Measurements from ENCODE around the gene EVI2B.
"Not testable (repeated sequence)": the region's sequence is repeated elsewhere in the genome, so short reads cannot be mapped to it uniquely, and the experiment has no call there.

Gene EVI2B

GRCh38 chr17:31313982-31314781 is at the start of gene EVI2B:
EVI2B (minus strand) TSS chr17:31314054; CDS start chr17:31305609, 8,445 bp downstream.
- DNase-seq (ENCODE audit: low spot score): peak; percentile 71

- no peak for DNase-seq (ENCODE audit: low spot score)
Measured at GRCh38 chr17:31357839-31358394, 44.1 kb upstream of the EVI2B start.

GRCh38 chr17:31357091-31357490 is 43.2 kb upstream of the EVI2B start:
- DNase-seq (ENCODE audit: low spot score): no peak

- no peak for DNase-seq (ENCODE audit: low spot score)
Measured at GRCh38 chr17:31355935-31356334, 42.1 kb upstream of the EVI2B start.

- no peak for DNase-seq (ENCODE audit: low spot score)
Measured at GRCh38 chr17:31349454-31349853, 35.6 kb upstream of the EVI2B start.

- DNase-seq (ENCODE audit: low spot score): not testable (repeated sequence)
Measured at GRCh38 chr17:31345191-31345747, 31.4 kb upstream of the EVI2B start.

- no peak for DNase-seq (ENCODE audit: low spot score)
Measured at GRCh38 chr17:31339906-31340661, 26.2 kb upstream of the EVI2B start.

- no peak for DNase-seq (ENCODE audit: low spot score)
Measured at GRCh38 chr17:31329221-31329620, 15.4 kb upstream of the EVI2B start.

- no peak for DNase-seq (ENCODE audit: low spot score)
Measured at GRCh38 chr17:31328160-31328535, 14.3 kb upstream of the EVI2B start.

GRCh38 chr17:31327534-31328159 is 13.8 kb upstream of the EVI2B start:
- DNase-seq (ENCODE audit: low spot score): no peak

GRCh38 chr17:31323551-31323950 is 9.7 kb upstream of the EVI2B start:
- no peak for DNase-seq (ENCODE audit: low spot score)

GRCh38 chr17:31321966-31322365 is 8.1 kb upstream of the EVI2B start:
- DNase-seq (ENCODE audit: low spot score): no peak

- peak; percentile 86 for DNase-seq (ENCODE audit: low spot score)
Measured at GRCh38 chr17:31321481-31321880, 7.6 kb upstream of the EVI2B start, which contains the start of gene EVI2A. EVI2A (minus strand) TSS chr17:31321622; CDS start chr17:31319013, 2,609 bp downstream.

GRCh38 chr17:31320791-31321190 is 6.9 kb upstream of the EVI2B start:
- DNase-seq (ENCODE audit: low spot score): no peak

- no peak for DNase-seq (ENCODE audit: low spot score)
Measured at GRCh38 chr17:31320241-31320640, 6.4 kb upstream of the EVI2B start.

GRCh38 chr17:31318851-31319661 is 5.2 kb upstream of the EVI2B start:
- DNase-seq (ENCODE audit: low spot score): peak; percentile 41

- DNase-seq (ENCODE audit: low spot score): peak; percentile 71
Measured at GRCh38 chr17:31318298-31318801, 4.5 kb upstream of the EVI2B start.

- DNase-seq (ENCODE audit: low spot score): no peak
Measured at GRCh38 chr17:31314782-31315100, 887 bp upstream of the EVI2B start.

- DNase-seq (ENCODE audit: low spot score): peak; percentile 43
Measured at GRCh38 chr17:31312223-31312622, 1.6 kb downstream of the EVI2B start.

GRCh38 chr17:31311526-31311925 is 2.3 kb downstream of the EVI2B start:
- no peak for DNase-seq (ENCODE audit: low spot score)

- DNase-seq (ENCODE audit: low spot score): peak; percentile 33
Measured at GRCh38 chr17:31310886-31311285, 3.0 kb downstream of the EVI2B start.

All from activated CD4-positive, alpha-beta T cell treated with anti-CD3 and anti-CD28 coated beads, Interleukin-2, Interleukin-4, amounts not matched to agents 100 ng/mL and 50 ng/mL, durations not matched to agents 16 hours and 8 hours (primary cell).